Erythroblast (primary cell): ENCODE results near the gene ITLN1.
"Not testable (repeated sequence)": the region's sequence is repeated elsewhere in the genome, so short reads cannot be mapped to it uniquely, and the experiment has no call there.

Experiments
- DNase-seq, 2 experiments: peaks; one replicate each; lab custom pipeline; 2025; lab: John Stamatoyannopoulos, UW
- GATA1 ChIP-seq: IDR thresholded peaks from 2 replicates; pipeline ENCODE4 v1.6.1; 2011; ENCODE audit warnings: low read depth, mild to moderate bottlenecking, control low read depth, low read length, moderate library complexity
- POLR2A ChIP-seq: IDR thresholded peaks from 2 replicates; pipeline ENCODE4 v1.6.1; 2011; ENCODE audit warnings: mild to moderate bottlenecking, low read length

ITLN1 gene

GRCh38 chr1:160885042-160885441 lies at the start of gene ITLN1:
Gene ITLN1 (minus strand): TSS chr1:160885180. CDS start chr1:160884877, 303 bp downstream.
- DNase-seq = peak; percentile 63 to 68
- TF ChIP-seq POLR2A (no peak), GATA1 (no peak)

GRCh38 chr1:160933305-160933704 lies 48.3 kb upstream of the ITLN1 start:
- DNase-seq = not testable (repeated sequence)

DNA sequence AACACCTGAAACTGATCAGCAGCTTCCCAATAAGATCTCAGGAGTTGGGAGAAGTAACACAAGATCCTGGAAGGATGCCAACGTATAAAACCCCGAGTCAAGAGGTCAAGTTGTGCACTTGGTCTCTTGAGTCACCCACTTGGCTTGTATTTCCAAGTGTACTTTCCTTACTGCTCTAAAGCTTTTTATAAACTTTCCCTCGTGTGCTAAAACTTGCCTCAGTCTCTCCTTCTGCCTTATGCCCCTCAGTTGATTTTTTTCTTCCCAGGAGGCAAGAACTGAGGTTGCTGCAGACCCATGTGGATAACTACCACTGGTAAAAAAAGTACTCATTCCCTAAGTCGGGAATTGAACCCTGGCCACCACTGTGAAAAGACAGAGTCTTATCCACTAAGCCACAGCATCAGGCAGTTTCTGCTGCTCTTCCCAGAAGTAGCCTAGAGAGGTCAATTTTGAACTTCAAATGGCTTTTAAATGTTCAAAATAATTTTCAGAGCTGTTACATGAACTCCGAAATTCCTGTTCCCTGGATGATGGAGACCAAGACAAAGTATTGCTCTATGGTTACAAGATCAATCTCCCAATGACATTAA lies 40.8 kb upstream of the ITLN1 start:
- DNase-seq = no peak
- no peak for TF ChIP-seq POLR2A
- no peak for TF ChIP-seq GATA1

GRCh38 chr1:160924791-160925651 lies 40.0 kb upstream of the ITLN1 start:
- no peak for DNase-seq
- TF ChIP-seq GATA1 (no peak), POLR2A (no peak)

DNA sequence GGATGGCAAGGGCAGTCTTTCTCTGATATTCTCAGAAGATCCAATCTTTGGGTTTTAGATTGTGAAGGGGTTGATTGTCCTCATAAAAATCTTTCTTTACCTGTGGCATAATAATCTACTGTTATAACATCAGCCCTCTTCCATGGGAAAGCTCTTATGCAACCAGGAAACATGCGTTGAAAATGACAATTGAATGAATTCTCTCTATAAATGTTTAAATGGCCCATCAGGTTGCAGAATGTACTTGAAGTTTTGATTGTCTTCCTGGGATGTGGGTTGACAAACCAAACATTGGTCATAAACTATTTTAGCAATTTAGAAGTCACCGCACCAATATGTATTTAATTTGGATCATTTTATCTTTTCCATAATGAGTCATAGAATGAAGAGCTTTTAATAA lies 31.7 kb upstream of the ITLN1 start:
- DNase-seq = no peak
- TF ChIP-seq GATA1 (no peak), POLR2A (no peak)

DNA sequence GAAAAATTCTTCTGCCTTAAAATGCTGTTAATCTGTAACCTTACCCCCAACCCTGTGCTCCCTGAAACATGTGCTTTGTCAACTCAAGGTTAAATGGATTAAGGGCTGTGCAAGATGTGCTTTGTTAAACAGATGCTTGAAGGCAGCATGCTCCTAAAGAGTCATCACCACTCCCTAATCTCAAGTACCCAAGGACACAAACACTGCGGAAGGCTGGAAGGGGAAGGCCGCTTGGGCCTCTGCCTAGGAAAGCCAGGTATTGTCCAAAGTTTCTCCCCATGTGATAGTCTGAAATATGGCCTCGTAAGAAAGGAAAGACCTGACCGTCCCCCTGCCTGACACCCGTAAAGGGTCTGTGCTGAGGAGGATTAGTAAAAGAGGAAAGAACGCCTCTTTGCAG lies 28.2 kb upstream of the ITLN1 start:
- DNase-seq = not testable (repeated sequence)

DNA sequence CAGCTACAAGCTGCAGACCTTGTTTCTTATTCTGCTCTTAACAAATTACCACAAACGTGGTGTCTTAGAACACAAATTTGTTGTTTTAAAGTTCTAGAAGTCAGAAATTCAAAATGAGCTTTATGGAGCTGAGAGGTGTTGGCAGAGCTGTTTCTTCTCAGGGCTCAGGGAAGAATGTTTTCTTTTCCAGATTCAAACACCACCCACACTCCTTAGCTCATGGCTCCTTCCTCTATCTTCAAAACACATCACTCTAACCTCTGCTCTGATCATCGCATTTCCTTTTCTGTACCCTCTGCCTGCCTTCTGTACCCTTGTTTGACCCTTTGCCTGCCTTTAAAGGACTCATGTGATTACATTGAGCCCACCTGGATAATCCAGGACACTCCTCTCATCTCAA lies 26.9 kb upstream of the ITLN1 start:
- DNase-seq = no peak
- TF ChIP-seq GATA1 = no peak
- no peak for TF ChIP-seq POLR2A

DNA sequence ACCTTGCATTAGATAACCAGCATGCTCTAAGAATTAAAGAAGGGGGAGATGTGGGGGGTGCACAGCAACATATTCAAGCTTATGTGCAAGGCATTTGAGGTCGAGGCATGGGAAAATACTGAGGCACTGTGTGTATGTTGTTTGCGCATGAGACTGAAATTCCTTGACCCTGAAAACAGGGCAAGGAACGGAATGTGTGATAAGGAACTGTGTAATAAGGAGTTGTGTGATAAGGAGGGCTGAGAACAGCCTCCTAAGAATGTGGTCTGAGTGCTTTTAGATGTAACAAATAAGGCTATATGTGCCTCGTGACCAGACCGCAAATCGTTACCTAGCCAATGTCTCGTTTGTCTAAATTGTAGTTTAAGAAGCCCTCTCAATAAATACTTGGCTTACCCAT lies 26.5 kb upstream of the ITLN1 start:
- no peak for TF ChIP-seq GATA1
- no peak for TF ChIP-seq POLR2A
- DNase-seq = peak; percentile 56 to 83

DNA sequence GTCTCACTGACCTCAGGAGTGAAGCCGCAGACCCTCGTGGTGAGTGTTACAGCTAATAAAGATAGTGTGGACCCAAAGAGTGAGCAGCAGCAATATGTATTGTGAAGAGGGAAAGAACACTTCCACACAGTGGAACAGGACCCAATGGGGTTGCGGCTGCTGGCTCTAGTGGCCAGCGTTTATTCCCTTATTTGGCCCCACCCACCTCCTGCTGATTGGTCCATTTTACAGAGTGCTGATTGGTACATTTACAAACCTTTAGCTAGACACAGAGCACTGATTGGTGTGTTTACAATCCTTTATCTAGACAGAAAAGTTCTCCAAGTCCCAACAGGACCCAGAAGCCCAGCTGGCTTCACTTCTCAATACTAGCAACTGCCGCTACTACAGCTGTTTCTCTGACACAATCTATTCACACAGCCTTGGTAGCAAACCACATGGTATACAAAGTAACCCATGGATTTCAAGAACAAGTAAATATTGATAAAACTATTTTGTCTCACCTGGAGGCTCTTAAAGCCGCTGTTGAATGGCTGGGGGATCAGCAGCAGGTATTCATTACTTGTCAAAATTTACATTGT lies 25.3 kb upstream of the ITLN1 start:
- TF ChIP-seq GATA1 (no peak), POLR2A (no peak)
- DNase-seq = no peak

DNA sequence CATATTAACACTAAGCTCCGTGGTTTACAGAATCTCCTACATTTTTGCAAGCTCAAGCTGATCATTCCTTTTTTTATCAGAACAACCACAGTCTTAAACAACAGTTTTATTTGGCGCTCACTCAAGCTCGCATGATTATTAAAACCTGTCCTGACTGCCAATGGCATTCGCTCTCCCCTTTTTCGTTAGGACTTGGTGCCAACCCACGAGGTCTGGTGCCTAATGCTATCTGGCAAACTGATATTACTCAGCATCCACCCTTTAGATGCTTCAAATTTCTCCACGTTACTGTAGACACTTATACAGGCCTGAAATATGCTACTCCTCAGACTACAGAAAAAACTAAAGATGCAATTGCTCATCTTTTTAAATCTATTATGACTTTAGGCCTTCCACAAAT lies 23.0 kb upstream of the ITLN1 start:
- TF ChIP-seq POLR2A (no peak), GATA1 (no peak)
- peak; percentile 9 to 23 for DNase-seq

DNA sequence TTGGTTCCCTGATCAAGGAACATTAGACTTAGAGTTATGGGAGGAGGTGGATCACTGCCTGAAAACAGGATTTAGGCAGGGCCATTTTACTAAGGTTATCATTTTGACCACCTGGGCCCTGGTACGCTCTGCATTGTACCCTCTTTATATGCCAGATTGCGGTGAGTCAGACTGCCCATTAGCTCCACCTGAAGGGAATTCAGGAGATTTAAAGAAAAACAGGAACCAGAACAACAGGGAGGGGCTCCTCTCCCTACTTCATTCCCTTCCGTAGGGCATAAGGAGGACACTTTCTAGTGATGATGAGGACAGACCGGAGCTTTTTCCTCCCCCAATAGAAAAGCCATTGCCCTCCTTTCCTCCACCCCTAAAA lies 20.6 kb upstream of the ITLN1 start:
- no peak for DNase-seq
- no peak for TF ChIP-seq POLR2A
- no peak for TF ChIP-seq GATA1

- DNase-seq = peak; percentile 5 to 46
- TF ChIP-seq POLR2A (no peak), GATA1 (no peak)
Observed at GRCh38 chr1:160904783-160905616, 20.0 kb upstream of the ITLN1 start.

DNA sequence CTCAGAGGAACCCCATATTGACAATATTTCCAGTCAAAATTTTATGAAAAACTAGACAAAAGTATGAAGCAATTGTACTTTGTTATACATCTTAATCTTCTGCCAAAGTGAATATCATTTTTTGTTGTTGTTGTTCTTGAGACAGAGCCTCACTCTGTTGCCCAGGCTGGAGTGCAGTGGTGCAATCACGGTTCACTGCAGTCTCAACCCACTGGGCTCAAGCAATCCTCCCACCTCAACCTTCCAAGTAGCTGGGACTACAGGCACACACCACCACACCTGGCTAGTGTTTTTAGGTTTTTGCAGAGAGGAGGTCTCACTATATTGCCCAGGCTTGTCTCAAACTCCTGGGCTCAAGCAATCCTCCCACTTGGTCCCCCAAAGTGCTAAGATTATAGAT lies 17.3 kb upstream of the ITLN1 start:
- not testable (repeated sequence) for DNase-seq

DNA sequence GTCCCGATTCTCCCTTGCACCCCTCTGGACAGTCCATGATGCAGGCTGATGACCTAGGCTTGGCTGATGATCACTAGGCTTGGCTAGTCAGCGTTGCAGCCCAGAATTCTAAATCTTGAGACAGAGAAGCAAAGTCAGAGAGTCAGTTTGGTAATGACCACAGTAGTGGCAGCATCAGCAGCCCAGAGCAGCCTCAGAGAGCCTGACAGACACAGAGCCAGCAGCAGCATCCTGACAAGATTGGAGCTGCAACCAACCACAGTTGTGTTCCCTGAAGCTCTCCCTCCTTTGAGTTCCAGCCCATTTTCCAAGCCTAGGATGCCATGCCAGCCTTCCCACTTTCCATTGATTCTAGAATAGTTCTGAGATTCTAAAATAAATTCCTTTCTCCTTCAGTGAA lies 16.8 kb upstream of the ITLN1 start:
- no peak for DNase-seq
- no peak for TF ChIP-seq GATA1
- no peak for TF ChIP-seq POLR2A

DNA sequence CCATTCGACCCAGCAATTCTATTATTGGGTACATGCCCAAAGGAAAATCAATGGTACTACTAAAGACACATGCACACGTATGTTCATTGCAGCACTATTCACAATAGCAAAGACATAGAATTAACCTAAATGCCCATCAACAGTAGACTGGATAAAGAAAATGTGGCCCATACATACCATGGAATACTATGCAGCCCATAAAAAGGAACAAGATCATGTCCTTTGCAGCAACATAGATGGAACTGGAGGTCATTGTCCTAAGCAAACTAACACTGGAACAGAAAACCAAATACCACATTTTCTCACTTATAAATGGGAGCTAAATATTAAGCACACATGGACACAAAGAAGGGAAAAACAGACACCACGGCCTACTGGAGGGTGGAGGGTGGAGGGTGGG lies 15.7 kb upstream of the ITLN1 start:
- DNase-seq = not testable (repeated sequence)

DNA sequence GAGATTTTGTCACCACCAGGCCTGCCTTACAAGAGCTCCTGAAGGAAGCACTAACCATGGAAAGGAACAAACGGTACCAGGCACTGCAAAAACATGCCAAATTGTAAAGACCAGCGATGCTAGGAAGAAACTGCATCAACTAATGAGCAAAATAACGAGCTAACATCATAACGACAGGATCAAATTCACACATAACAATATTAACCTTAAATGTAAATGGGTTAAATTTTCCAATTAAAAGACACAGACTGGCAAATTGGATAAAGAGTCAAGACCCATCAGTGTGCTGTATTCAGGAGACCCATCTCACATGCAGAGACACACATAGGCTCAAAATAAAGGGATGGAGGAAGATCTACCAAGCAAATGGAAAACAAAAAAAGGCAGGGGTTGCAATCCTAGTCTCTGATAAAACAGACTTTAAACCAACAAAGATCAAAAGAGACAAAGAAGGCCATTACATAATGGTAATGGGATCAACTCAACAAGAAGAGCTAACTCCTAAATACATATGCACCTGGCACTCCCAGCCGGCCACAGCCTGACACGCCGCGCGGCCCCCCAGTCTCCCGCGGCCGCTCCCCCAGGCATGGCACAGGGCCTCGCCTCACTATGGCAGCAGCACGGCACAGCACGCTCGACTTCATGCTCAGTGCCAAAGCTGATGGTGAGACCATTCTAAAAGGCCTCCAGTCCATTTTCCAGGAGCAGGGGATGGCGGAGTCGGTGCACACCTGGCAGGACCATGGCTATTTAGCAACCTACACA lies 9.6 kb upstream of the ITLN1 start:
- not testable (repeated sequence) for DNase-seq
